ENCODE measurements around the gene CHERP. TPM values are rescaled to one million over a fixed set of nuclear protein-coding genes. Genes with fewer than 3 reads are reported as not detected.

CHERP gene
- polyA plus RNA-seq, 1 experiment: 4.0 TPM

DNA sequence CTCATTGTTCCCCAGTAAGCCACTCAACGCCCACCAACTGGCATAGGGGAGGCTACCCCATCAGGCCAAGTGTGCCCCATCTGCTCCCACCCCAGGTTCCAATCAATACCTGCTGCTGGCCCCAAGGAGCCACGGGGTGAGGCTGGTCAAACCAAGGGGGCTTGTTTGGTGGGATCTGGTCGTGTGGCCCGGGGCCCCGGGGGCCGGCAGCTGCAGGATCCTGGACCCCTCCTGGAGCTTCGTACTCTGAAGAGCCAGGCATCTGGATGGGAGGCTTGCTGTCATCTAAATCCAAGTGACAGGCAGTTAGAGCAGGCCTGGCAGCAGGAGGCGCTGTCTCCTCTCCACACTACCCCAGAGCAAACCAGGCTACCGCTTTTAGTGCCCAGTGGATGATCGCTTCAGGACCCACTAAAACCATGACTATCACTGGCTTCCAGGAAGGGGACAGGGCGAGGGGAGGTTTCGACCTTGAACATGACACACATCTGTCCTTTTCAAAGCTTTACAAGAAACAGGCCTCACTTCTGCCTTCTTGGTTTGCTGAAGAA is 14.2 kb downstream of the CHERP start:
- Histone ChIP-seq H3K27me3 (ENCODE audit: control insufficient read depth, insufficient read depth, low read length) (no peaks in the 10 kb centered on the region), H3K4me3 (ENCODE audit: low read depth, low read length) (no peak overlapping the region), H3K36me3 (ENCODE audit: control insufficient read depth, insufficient read depth, low read length) (peaks cover 74% of the 10 kb centered on the region)
- peak; percentile 28 for TF ChIP-seq CTCF (IDR thresholded peaks at IDR 0.05; ENCODE audit: insufficient read depth, low read depth, low read length)
- DNase-seq (ENCODE audit: low read depth): no peak
- ChIA-PET POLR2A (no interaction called here), CTCF (interaction anchor here (1.1 kb wide), 1 partner anchor 13 kb away, joined by 3 read pairs; no protein-coding TSS in a partner anchor)

DNA sequence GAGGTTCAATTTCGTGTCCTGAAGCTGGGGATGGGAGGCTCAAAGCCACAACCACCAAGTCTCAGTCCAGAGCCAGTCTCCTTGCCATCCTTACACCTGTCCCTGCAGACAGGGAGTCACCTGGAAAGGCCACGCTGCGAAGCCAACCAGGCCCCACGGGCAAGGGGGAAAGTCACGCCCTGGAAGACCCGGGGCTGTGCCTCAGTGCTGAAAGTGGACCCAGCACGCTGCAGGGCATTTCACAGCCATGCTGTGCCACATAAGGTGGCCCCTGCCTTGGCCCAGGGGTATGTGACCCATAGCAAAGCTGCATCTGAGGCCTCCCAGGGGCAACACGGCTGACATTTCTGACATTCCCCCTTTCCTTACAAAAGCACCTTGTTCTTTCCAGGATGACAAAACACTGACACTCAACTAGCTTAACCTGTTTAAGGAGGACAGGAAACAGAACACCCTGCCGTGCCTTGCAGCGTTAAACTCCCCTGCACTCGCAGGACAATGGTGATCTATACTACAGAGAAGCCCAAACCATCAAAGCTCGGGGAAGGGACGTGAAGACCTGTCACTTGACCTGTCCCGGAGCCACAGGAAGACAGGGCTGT is 14.8 kb downstream of the CHERP start:
- TF ChIP-seq CTCF (IDR thresholded peaks at IDR 0.05; ENCODE audit: insufficient read depth, low read depth, low read length): no peak
- DNase-seq (ENCODE audit: low read depth): no peak
- Histone ChIP-seq H3K36me3 (ENCODE audit: control insufficient read depth, insufficient read depth, low read length) (peaks cover 75% of the 10 kb centered on the region), H3K27me3 (ENCODE audit: control insufficient read depth, insufficient read depth, low read length) (no peaks in the 10 kb centered on the region), H3K4me3 (ENCODE audit: low read depth, low read length) (no peak overlapping the region)
- ChIA-PET POLR2A (no interaction called here), CTCF (interaction anchor here (1.1 kb wide), 1 partner anchor 14 kb away, joined by 3 read pairs; no protein-coding TSS in a partner anchor)

GRCh38 chr19:16525751-16526481 is 16.3 kb downstream of the CHERP start:
- Histone ChIP-seq H3K4me3 (ENCODE audit: low read depth, low read length) (no peak overlapping the region), H3K27me3 (ENCODE audit: control insufficient read depth, insufficient read depth, low read length) (no peaks in the 10 kb centered on the region), H3K36me3 (ENCODE audit: control insufficient read depth, insufficient read depth, low read length) (peaks cover 69% of the 10 kb centered on the region)
- no peak for TF ChIP-seq CTCF (IDR thresholded peaks at IDR 0.05; ENCODE audit: insufficient read depth, low read depth, low read length)
- DNase-seq (ENCODE audit: low read depth): no peak
- ChIA-PET CTCF (interaction anchor here (0.8 kb wide), 1 partner anchor 12 kb away, joined by 3 read pairs; no protein-coding TSS in a partner anchor), POLR2A (no interaction called here)

DNA sequence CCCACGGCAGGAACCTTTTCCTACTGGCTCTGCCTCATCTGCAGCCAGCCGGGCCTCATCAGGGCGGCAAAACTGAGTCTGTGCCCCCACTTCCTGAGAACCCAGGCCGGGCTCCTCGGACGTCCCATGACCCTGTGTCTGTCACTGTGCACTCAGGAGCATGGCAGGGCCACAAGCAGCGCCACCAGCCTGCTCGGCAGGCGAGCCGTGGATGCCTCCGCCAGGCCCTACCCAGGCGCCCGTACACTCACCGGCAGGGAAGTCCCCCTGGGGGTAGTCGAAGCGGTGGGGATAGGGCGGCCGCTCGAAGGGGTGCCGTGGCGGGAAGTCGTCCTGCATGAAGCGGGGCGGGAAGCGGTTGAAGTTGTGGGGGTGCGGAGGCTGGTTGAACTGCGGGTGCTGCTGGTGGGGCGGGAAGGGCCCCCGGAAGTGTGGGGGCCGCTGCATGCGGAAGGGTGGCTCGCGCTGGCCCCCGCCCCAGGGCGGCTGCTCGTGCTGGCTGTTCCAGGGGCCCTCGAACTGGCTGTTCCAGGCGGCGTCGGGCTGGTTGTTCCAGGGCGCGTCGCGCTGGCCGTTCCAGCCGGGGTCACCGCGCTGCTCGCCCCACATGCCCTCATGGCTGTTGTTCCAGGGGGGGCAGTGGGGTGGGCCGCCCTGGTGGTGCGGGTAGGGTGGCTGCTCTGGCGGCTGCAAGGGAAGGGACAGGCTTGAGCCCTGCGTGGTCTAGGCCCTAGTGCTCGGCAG is 17.1 kb downstream of the CHERP start:
- Histone ChIP-seq H3K27me3 (ENCODE audit: control insufficient read depth, insufficient read depth, low read length) (no peaks in the 10 kb centered on the region), H3K36me3 (ENCODE audit: control insufficient read depth, insufficient read depth, low read length) (peaks cover 69% of the 10 kb centered on the region), H3K4me3 (ENCODE audit: low read depth, low read length) (no peak overlapping the region)
- ChIA-PET CTCF (no interaction called here), POLR2A (no interaction called here)
- no peak for TF ChIP-seq CTCF (IDR thresholded peaks at IDR 0.05; ENCODE audit: insufficient read depth, low read depth, low read length)
- DNase-seq (ENCODE audit: low read depth): no peak
